GM19467 (cell line): ENCODE data around the gene RAB4B.
"Not testable (repeated sequence)": the region's sequence is repeated elsewhere in the genome, so short reads cannot be mapped to it uniquely, and the experiment has no call there.

Experiments used
- ATAC-seq: cut with Tn5 transposase; IDR thresholded peaks from one replicate; pipeline ENCODE4 v1.9.1; 2021; ENCODE audit warnings: mild to moderate bottlenecking, moderate library complexity; ENCODE audit not compliant: unreplicated experiment

The RAB4B gene

GRCh38 chr19:40776932-40777644, 959 bp upstream of the RAB4B start:
- peak; percentile 52 for ATAC-seq

- ATAC-seq, result no peak
Observed at GRCh38 chr19:40777645-40777936, 456 bp upstream of the RAB4B start.

GRCh38 chr19:40778706-40779284, 748 bp downstream of the RAB4B start:
- ATAC-seq, result no peak

- ATAC-seq, result no peak
Observed at GRCh38 chr19:40780582-40780981, 2.5 kb downstream of the RAB4B start.

GRCh38 chr19:40781140-40781539, 3.1 kb downstream of the RAB4B start:
- ATAC-seq, result no peak

GRCh38 chr19:40783711-40784110, 5.7 kb downstream of the RAB4B start:
- ATAC-seq, result no peak

- not testable (repeated sequence) for ATAC-seq
Observed at GRCh38 chr19:40784146-40784545, 6.1 kb downstream of the RAB4B start.

- ATAC-seq, result no peak
Observed at GRCh38 chr19:40785526-40785925, 7.5 kb downstream of the RAB4B start.

- no peak for ATAC-seq
Observed at GRCh38 chr19:40786060-40787037, 8.3 kb downstream of the RAB4B start.

GRCh38 chr19:40791349-40791748, 13.3 kb downstream of the RAB4B start:
- no peak for ATAC-seq

- no peak for ATAC-seq
Observed at GRCh38 chr19:40791996-40792395, 13.9 kb downstream of the RAB4B start.

- ATAC-seq, result no peak
Observed at GRCh38 chr19:40797166-40797962, 19.3 kb downstream of the RAB4B start.

- ATAC-seq, result peak; percentile 32
Observed at GRCh38 chr19:40797963-40798682, 20.1 kb downstream of the RAB4B start.

- peak; percentile 64 for ATAC-seq
Observed at GRCh38 chr19:40798683-40799557, 20.9 kb downstream of the RAB4B start, which contains the start of gene EGLN2. Gene EGLN2, plus strand, starts transcription at chr19:40799191. Its CDS starts 1,382 bp downstream, at chr19:40800573.

- ATAC-seq, result peak; percentile 5
Observed at GRCh38 chr19:40799558-40800338, 21.7 kb downstream of the RAB4B start.

GRCh38 chr19:40800339-40800996, 22.4 kb downstream of the RAB4B start:
- no peak for ATAC-seq

GRCh38 chr19:40800997-40801377, 22.9 kb downstream of the RAB4B start:
- ATAC-seq, result no peak
